G401 (cell line): ENCODE measurements around the gene GNAL. TPM values are rescaled to one million over a fixed set of nuclear protein-coding genes. Genes with fewer than 3 reads are reported as not detected.

Experiments used
- DNase-seq: peaks from one replicate; pipeline ENCODE4 v3.0.0-alpha.2; 2015; ENCODE audit warnings: low spot score
- in situ Hi-C: cut with HindIII; loops from 2 replicates; pipeline ENCODE4 v1.10.0; 2016; ENCODE audit warnings: low sequenced_read_pairs, mixed read lengths
- total RNA-seq: library from RNA; depleted of rRNA; stranded (reverse); fragments of >200 nt; shearing (Covaris generic); gene quantifications from 2 replicates; pipeline ENCODE4 v1.2.3, GENCODE V29; 2014

GNAL gene
- total RNA-seq, 1 experiment from 2014 or later = 2.1 TPM

GRCh38 chr18:11792632-11793031, 103.6 kb downstream of the GNAL start:
- DNase-seq = no peak
- in situ Hi-C loops = no loop called here

- no peak for DNase-seq
- in situ Hi-C loops = no loop called here
Measured at GRCh38 chr18:11794195-11794594, 105.1 kb downstream of the GNAL start.

GRCh38 chr18:11795916-11796315, 106.9 kb downstream of the GNAL start:
- in situ Hi-C loops = no loop called here
- DNase-seq = no peak

GRCh38 chr18:11798271-11798670, 109.2 kb downstream of the GNAL start:
- no peak for DNase-seq
- in situ Hi-C loops = no loop called here

- DNase-seq = no peak
- in situ Hi-C loops = no loop called here
Measured at GRCh38 chr18:11799066-11799465, 110.0 kb downstream of the GNAL start.

GRCh38 chr18:11800566-11801334, 111.7 kb downstream of the GNAL start:
- in situ Hi-C loops = no loop called here

GRCh38 chr18:11801573-11801972, 112.5 kb downstream of the GNAL start:
- DNase-seq = no peak
- in situ Hi-C loops = no loop called here

More at GRCh38 chr18:11800566-11801334, 111.7 kb downstream of the GNAL start:
- no peak for DNase-seq

GRCh38 chr18:11802158-11802557, 113.1 kb downstream of the GNAL start:
- DNase-seq = no peak
- in situ Hi-C loops = no loop called here

GRCh38 chr18:11802586-11802985, 113.5 kb downstream of the GNAL start:
- DNase-seq = no peak
- in situ Hi-C loops = no loop called here

GRCh38 chr18:11807233-11807632, 118.2 kb downstream of the GNAL start:
- in situ Hi-C loops = no loop called here
- no peak for DNase-seq

GRCh38 chr18:11808001-11808855, 119.2 kb downstream of the GNAL start:
- in situ Hi-C loops = no loop called here
- no peak for DNase-seq

GRCh38 chr18:11809895-11810294, 120.8 kb downstream of the GNAL start:
- in situ Hi-C loops = no loop called here
- DNase-seq = no peak

GRCh38 chr18:11810379-11810778, 121.3 kb downstream of the GNAL start:
- in situ Hi-C loops = no loop called here
- DNase-seq = no peak

GRCh38 chr18:11811009-11811408, 121.9 kb downstream of the GNAL start:
- in situ Hi-C loops = no loop called here
- no peak for DNase-seq

GRCh38 chr18:11817229-11817628, 128.2 kb downstream of the GNAL start:
- in situ Hi-C loops = no loop called here
- DNase-seq = no peak

- no peak for DNase-seq
- in situ Hi-C loops = no loop called here
Measured at GRCh38 chr18:11818486-11819203, 129.6 kb downstream of the GNAL start.

GRCh38 chr18:11819938-11820337, 130.9 kb downstream of the GNAL start:
- DNase-seq = no peak
- in situ Hi-C loops = no loop called here

GRCh38 chr18:11820697-11821096, 131.6 kb downstream of the GNAL start:
- in situ Hi-C loops = no loop called here
- no peak for DNase-seq

GRCh38 chr18:11821208-11821607, 132.1 kb downstream of the GNAL start:
- DNase-seq = no peak
- in situ Hi-C loops = no loop called here
